GM19372 (cell line): Measurements from ENCODE around the gene KRT9.
"Not testable (repeated sequence)": the region's sequence is repeated elsewhere in the genome, so short reads cannot be mapped to it uniquely, and the experiment has no call there.

ENCODE experiments used
- ATAC-seq: cut with Tn5 transposase; IDR thresholded peaks from one replicate; pipeline ENCODE4 v1.9.1; 2021; ENCODE audit warnings: mild to moderate bottlenecking, low read depth, moderate library complexity; ENCODE audit not compliant: unreplicated experiment

The KRT9 gene

GRCh38 chr17:41548844-41549595, 22.8 kb downstream of the KRT9 start:
- ATAC-seq = no peak

- ATAC-seq = no peak
Observed at GRCh38 chr17:41547921-41548843, 23.7 kb downstream of the KRT9 start.

- no peak for ATAC-seq
Observed at GRCh38 chr17:41547378-41547841, 24.4 kb downstream of the KRT9 start.

- no peak for ATAC-seq
Observed at GRCh38 chr17:41546819-41547218, 25.0 kb downstream of the KRT9 start.

GRCh38 chr17:41545829-41546410, 25.9 kb downstream of the KRT9 start:
- ATAC-seq = no peak

GRCh38 chr17:41544935-41545334, 26.9 kb downstream of the KRT9 start:
- ATAC-seq = no peak

- ATAC-seq = no peak
Observed at GRCh38 chr17:41544491-41544892, 27.4 kb downstream of the KRT9 start.

- not testable (repeated sequence) for ATAC-seq
Observed at GRCh38 chr17:41542786-41543185, 29.1 kb downstream of the KRT9 start.

GRCh38 chr17:41542357-41542756, 29.5 kb downstream of the KRT9 start:
- no peak for ATAC-seq

GRCh38 chr17:41540921-41541625, 30.8 kb downstream of the KRT9 start:
- no peak for ATAC-seq

- no peak for ATAC-seq
Observed at GRCh38 chr17:41539979-41540701, 31.7 kb downstream of the KRT9 start.

GRCh38 chr17:41539071-41539492, 32.8 kb downstream of the KRT9 start:
- no peak for ATAC-seq

GRCh38 chr17:41538565-41538991, 33.3 kb downstream of the KRT9 start:
- ATAC-seq = no peak

GRCh38 chr17:41537990-41538389, 33.9 kb downstream of the KRT9 start:
- ATAC-seq = no peak

GRCh38 chr17:41537614-41537954, 34.3 kb downstream of the KRT9 start:
- no peak for ATAC-seq

GRCh38 chr17:41536741-41537613, 34.9 kb downstream of the KRT9 start:
- ATAC-seq = no peak

GRCh38 chr17:41535764-41536481, 35.9 kb downstream of the KRT9 start:
- ATAC-seq = no peak

- no peak for ATAC-seq
Observed at GRCh38 chr17:41534899-41535546, 36.8 kb downstream of the KRT9 start.
